Activated CD4-positive, alpha-beta T cell treated with anti-CD3 and anti-CD28 coated beads for 1 hour (primary cell): ENCODE results near the gene DCLK1.

ENCODE experiments used
- DNase-seq: peaks from one replicate; pipeline ENCODE4 v3.0.0-alpha.2; 2020

Gene DCLK1

GRCh38 chr13:35729926-35730627, 401.1 kb downstream of the DCLK1 start:
- no peak for DNase-seq

- DNase-seq: no peak
Observed at GRCh38 chr13:35727881-35728280, 403.3 kb downstream of the DCLK1 start.

- no peak for DNase-seq
Observed at GRCh38 chr13:35724446-35724845, 406.7 kb downstream of the DCLK1 start.

GRCh38 chr13:35723821-35724220, 407.4 kb downstream of the DCLK1 start:
- no peak for DNase-seq

GRCh38 chr13:35723053-35723461, 408.1 kb downstream of the DCLK1 start:
- no peak for DNase-seq

GRCh38 chr13:35722458-35723052, 408.6 kb downstream of the DCLK1 start:
- no peak for DNase-seq

- no peak for DNase-seq
Observed at GRCh38 chr13:35720690-35721554, 410.3 kb downstream of the DCLK1 start.

GRCh38 chr13:35720290-35720689, 410.9 kb downstream of the DCLK1 start:
- no peak for DNase-seq
